ENCODE data around the gene TUT7.
"Not testable (repeated sequence)": the region's sequence is repeated elsewhere in the genome, so short reads cannot be mapped to it uniquely, and the experiment has no call there.

The TUT7 gene

DNA sequence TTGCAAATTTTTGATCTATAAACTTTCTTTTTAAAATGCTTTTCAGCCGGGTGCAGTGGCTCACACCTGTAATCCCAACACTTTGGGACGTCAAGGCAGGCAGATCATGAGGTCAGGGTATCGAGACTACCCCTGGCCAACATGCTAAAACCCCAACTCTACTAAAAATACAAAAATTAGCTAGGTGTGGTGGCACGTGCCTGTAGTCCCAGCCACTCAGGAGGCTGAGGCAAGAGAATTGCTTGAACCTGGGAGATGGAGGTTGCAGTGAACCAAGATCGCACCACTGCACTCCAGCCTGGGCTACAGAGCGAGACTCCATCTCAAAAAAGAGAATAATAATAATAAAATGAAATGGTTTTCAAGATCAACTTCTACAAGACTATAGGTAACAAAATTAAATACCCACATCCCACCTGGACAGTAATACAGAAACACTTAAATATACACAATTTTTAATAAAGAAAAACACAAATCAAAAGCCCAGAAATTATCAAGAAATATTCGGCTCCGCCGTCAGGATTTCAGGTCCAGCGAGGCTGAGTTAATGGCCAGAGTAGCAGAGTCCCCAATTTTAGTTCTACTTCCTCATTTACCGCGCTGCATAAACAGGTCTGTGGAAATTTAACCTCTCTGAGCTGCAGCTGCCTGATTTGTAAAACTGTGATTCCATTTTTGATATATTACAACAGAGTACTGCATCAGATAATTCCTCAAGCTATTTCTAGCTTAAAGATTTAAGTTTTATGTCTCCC, 4.0 kb downstream of the TUT7 start:
- DNase-seq: no peak

DNA sequence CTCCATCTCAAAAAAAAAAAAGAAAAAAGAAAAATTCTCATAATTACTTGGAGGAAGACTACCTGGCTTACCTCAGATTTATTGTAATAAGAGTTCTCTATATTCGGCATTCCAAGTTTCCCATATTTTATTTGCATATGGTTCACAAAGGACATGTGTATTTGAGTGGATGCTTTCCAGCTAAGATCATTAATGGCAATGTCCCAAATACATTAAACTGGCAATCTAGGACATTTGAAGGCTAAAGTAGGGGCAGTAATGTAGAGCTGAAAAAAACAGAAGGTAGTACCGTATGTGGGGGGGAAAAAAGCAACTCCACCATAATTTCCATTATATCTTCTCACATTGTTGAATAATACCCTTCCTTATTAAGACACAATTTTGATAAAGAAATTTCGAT, 4.9 kb downstream of the TUT7 start:
- DNase-seq: no peak

DNA sequence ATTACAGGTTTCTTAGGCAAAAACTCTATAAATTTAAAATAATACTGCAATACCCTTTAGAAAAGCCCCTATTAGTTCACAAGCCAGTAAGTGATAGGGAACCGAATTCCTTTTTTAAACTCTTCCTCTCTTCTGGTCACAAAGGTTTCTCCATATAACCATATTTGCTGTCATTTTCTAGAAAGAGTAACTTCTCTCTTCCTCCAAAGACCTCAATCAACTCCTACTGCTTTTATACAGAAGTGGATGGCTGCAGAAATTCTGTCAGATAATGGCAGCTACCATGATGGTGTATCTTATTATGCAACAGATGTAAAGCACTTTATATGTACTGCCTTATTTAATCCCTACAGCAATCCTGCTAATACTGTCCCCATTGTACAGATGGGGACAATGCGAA, 6.2 kb downstream of the TUT7 start:
- no peak for DNase-seq

DNA sequence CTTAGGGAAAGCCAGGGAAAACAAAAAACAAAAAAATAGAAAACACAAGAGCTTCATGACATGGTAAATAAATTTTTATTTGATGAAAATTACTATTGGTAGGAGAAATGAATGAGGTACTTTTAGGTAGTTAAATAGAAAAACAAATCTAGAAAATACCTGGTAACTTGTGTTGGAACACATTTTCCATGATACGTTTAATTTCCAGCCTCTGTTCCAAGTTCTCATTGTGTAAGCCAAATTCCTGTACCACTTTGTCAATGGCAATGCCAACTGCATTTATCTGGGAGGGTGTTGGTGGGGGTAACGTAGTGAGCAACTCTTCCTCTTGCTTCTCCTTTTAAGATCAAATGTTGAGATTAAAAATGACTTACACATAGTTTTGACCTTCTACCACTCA, 9.4 kb downstream of the TUT7 start:
- DNase-seq: no peak

DNA sequence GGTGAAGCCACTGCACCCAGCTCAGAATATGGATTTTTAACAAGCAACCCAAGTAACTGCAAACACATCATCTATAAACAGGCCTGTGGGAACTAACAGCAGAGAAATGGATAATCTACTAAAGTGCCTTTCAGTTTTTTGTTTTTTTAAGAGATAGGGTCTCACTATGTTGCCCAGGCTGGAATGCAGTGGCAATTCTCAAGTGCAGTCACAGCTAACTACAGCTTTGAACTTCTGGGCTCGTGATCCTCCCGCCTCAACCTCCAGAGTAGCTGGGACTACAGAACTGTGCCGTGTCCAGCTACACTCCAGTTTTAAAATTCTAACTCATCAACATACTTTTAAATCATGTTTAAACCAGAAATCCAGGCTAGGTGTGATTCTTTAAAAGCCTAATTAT, 11.9 kb downstream of the TUT7 start:
- DNase-seq: no peak

DNA sequence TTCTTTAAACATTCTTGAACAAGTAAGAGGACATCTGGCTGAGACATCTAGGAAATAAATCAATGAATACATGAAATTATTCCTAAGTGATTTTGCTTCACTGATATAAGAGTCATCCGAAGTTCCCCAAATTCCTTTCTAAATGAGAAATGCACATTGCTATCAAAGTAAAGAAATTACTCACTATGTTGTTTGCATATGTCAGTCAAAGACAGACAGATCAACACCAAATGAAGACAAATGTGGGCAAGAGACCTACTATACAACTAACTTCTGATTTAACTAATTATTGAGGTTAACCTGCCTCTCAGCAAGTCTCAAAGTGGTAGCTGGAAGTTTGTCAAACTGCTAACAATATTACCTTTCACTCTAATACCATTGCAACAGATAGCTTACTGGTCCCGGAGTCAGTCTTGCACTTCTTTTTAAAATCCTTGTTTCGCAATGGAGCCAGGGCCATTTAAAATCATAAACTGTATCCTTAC, 13.2 kb downstream of the TUT7 start:
- peak; percentile 49 for DNase-seq

DNA sequence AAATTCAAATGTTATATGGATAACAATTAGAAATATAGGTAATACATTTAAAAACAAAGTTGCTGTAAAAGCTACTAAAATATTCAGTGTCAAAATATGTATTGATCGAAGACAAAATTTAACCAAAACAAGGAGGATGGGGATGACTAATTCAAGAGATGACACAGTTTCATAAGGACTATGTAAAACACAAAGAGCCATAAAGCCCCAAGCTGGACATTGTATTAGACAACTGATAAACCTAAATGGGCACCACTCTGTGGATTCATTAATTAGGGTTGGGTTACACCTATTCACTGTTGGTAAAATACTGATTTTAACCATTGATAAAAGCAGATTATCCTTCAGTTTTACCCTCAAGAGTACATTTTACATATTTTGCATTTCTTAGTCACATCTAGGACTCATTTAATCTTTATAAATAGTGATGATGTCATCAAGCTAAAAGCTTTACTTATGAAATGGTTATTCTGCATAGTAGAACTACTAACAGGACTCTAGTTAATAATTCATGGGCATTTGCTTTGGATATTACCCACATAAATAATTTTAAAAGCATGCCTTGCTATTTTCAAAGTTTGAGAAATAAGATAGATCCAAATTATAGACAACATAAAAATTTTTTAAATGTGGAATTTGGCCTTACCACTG, 13.7 kb downstream of the TUT7 start:
- DNase-seq: no peak

DNA sequence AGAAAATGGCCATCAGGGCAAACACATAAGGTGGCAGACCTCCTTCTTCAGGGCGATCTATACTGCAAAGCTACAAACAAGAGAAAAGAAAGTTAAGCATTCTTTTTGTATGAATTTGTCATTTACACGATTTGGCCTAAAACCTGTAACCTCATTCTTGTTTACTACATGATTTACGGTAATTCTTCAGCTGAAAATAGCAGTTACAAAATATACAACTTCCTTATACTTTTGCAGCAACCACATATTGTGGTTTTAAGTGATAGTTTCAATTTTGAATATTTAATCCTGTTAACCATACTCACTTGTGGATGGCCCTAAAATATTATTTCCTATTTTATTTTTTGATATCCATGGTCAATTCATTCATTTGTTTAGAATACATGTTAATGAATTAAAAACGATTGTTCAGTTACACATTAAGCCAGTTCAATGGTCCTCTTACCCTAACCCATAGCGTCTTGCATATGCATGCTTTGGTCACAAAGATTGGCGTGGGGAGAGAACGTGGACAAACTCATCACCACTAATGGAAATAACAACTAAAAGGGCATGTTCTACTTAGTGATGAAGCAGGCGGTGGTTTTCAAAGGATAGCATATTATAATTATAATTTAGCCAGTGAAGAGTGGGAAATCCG, 16.6 kb downstream of the TUT7 start:
- peak; percentile 56 for DNase-seq

DNA sequence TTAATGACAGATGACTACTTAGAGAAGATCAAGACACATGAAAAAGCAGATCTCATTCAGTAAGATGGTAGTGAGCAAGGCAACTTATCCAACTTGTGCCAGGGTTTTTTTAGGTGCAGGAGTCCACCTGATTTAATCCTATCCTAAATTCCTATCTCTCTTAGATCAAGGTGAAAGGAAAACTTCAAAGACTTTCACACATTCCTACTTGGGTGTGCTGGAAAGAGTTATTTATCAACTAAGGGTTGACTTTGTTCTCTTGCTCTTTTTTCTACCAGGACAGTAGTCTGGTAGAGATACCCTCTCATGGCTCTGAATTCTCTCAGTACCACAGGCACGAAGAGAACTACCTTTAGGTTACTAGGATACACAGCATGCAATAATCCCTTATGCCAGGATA, 18.2 kb downstream of the TUT7 start:
- DNase-seq: no peak

DNA sequence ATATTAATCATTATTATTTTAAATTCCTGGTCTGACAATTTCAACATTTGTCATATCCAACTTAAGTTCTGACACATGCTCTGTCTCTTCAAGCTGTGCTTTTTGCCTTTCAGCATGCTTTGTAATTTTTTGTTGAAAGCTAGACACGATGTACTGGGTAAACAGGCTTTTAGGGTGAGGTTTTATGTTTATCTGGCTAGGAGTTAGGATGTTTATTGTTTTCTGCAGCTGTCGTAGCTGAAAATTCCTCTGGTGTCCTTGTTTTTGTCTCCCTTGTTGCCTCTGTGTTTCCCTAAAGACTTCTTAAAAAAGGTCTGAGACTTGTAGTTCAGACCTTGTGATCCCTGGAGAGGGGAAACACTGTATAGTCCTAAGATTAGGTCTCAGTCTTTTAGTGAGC, 20.6 kb downstream of the TUT7 start:
- DNase-seq: no peak

DNA sequence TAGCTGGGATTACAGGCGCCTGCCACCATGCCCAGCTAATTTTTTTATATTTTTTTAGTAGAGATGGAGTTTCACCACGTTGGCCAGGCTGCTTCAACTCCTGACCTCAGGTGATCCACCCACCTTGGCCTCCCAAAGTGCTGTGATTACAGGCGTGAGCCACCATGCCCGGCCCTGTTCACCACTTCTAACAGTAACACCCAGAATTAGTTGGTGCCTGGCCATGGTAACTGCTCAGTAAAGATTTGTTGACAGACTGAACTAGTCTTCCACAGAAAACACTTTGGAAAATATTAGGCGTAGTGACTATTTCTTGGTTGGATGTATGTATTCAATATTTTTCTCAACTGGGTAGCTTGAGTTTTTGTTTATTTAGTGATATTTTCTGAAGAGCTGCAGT, 24.0 kb downstream of the TUT7 start:
- no peak for DNase-seq

DNA sequence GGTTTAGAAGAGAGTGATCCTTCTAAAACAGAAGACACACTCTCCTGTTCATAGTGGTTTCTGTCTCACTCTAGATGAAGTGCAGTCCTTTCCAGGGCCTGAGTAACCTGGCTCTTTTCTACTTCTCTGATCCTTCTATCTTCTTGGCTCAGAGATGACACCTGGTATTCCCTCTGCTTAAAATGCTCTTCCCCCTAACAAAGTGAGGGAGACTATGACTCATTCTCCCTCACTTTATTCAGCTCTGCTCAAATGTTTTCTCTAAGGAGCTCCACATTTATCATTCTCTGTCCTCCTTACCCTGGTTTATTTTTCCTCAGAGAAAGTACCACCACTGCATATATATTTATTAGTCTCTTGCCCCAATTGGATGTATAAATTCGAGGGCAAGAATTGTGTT, 24.6 kb downstream of the TUT7 start:
- DNase-seq: no peak

DNA sequence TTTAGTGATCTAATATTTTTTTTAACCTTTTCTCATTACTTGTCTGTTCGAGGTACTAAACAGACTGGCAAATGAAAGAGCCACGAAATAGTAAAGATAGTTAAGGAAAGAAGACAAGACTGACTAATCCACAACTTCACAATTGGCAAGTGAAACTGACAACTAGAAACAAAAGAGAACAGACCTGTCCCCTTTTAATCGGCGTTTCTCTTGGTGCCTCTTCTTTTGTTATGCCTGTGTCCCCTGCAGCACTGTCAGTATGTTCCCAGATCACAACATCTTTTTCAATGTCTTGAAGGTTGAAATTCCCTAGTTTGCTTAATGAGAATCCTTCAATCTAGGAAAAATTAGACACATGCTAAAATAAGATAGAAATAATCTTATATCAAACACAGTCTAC, 26.1 kb downstream of the TUT7 start:
- no peak for DNase-seq

DNA sequence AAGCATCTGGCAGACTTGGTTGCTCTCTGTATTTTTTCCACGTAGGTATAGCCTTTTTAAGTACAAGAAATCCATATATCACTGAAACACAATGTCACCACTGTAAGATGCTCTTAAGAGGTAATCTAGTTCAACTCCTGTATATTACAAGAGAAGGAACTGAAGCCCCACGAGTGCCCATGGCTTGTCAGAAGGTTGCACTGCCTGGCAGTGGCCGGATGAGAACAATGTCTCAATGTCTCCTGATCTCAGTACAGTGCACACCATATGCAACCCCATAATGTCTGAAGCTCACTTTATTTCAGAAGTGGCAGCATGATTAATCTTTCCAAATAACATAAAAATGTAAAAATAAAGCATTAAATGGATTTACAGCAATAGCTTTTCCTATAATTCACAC, 27.7 kb downstream of the TUT7 start:
- no peak for DNase-seq

DNA sequence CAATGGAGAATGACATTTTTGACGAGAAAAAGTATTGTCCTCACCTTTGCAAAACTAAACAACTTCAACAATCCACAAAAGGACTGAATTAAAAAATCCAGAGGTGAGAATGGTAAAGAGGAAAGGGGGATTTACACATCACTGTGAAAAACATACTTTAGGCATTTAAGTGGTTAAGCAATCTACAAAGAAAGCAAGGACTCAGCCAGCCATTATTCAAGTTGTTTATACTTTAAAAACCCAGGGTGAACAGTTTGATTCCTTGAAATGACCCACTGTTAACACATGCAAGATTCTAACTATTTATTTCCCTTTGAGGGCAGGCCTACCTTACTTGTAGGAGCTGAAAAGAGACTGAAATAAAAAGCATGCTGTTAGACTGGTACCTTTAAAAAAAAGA, 29.3 kb downstream of the TUT7 start:
- DNase-seq: no peak

DNA sequence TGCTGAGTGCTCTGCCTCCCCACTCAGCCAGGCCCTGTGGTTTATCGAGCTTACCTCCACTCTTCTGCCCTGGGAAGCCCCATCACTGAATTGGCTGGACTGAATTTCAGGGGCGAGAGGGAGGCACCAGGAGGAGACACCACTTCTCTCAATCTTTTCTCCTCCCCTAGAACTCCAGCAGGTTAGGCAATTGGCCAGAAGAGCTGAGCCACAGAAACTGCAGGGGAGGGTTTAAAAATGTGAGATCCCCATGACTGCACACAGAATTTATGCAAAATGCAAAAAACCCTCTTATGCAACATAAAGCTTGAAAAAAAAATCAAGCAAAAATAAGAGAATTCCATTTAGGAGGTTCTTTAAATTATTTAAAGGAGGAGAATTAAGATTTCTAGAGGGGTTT, 29.9 kb downstream of the TUT7 start:
- no peak for DNase-seq

DNA sequence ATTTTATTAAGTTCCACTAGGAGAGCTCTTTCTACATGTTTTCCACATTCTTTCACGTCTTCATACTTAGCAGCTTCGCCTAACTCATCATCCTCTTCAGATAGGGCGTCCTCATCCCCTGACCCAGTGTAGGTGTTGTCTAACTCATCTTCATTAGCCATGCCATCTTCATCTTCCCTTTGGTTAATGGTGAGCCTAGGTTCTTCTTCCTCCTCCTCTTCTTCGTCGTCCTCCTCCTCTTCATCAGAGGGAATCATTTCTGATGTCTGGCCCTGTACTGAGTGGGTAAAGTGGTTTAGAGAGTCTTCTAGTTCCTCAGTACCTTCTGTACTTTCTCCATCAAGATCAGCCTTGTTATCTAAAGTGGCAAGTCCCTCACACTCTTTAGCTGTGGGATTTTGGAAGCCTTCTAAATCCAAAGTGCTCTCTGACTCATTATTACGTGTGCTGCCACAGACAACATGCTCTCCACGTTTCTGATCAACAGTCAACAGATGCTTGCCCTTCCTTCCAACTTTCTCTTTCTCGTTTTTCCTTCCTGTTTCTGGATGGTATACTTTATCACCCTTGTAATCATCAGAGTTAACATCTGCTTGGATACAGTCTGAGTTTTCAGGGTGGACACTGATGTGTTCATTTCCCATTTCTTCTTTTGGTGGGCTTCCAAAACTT, 31.1 kb downstream of the TUT7 start:
- DNase-seq: no peak

DNA sequence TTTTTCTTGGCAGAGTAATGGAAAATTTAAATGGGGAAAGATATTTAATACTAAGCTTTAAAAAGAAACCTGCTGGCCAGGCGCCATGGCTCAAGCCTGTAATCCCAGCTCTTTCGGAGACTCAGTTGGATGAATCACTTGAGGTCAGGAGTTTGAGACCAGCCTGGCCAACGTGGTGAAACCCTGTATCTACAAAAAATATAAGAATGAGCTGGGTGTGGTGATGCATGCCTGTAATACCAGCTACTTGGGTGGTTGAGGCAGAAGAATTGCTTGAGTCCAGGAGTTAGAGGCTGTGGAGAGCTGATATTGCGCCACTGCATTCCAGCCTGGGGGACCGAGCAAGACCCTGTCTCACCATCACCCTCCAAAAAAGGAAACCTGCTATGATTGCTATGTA, 32.8 kb downstream of the TUT7 start:
- DNase-seq: no peak

DNA sequence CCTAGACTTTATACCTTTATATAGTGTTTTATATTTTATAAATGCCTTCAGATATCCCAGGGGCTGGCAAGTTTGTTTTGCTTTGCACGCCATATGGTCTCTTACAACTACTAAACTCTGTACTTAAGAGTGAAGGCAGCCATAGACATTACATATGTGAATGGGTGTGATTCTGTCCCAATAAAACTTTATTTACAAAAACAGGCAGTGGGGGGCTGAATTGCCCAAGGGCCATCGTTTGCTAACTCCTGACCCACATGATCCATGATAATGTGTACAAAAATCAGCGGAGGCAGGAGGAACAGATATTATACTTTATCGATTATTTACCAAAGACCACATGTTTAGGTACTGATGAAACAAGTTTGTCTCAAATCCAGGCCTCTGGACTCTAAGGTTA, 36.0 kb downstream of the TUT7 start:
- DNase-seq: no peak

DNA sequence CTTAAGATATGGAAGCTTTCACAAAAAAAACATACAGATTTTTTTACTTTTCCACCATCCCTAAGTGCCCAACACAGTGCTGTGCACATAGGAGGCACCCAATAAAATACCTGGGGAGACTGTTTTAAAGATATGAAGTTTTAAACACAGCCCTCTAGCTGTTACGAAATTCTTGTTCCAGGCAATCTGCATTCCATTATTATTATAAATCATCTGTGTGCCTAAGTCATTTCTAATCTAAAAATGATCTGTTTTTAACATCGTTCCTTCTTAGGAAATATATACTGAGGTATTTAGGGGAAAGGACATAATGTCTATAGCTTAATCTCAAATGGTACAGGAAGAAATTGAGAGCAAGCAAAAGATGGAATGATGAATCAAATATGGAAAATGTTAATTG, 39.1 kb downstream of the TUT7 start:
- DNase-seq: no peak

DNA sequence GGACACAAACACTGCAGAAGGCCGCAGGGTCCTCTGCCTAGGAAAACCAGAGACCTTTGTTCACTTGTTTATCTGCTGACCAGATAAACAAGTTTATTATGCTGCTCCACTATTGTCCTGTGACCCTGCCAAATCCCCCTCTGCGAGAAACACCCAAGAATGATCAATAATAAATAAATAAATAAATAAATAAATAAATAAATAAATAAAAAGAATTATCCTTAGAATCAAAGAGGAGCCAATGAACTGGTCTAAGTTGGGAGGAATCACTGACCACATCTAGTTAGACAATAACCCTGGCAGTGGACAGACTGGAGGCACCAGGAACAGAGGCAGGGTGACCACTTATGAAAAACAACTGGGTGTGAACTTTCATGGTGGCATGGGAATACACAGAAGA, 41.3 kb downstream of the TUT7 start:
- not testable (repeated sequence) for DNase-seq

DNA sequence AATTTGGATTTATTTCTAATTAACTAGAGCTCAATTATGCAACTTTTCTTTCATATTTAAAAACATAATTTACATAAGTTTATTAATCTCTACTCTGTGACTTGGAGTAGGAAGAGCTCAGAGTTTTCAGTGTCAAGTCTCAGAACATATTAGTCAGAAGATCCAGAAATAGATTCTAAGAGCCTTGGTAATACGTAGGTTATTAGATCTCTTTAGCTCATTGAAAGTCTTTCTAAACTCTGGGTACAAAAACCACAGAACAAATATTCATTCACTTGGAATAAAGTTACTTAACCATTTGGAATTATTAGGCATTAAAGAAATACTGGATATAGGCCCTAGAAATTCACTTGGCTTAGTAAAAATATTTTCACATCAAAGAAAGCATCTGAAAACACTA, 45.5 kb downstream of the TUT7 start:
- no peak for DNase-seq

DNA sequence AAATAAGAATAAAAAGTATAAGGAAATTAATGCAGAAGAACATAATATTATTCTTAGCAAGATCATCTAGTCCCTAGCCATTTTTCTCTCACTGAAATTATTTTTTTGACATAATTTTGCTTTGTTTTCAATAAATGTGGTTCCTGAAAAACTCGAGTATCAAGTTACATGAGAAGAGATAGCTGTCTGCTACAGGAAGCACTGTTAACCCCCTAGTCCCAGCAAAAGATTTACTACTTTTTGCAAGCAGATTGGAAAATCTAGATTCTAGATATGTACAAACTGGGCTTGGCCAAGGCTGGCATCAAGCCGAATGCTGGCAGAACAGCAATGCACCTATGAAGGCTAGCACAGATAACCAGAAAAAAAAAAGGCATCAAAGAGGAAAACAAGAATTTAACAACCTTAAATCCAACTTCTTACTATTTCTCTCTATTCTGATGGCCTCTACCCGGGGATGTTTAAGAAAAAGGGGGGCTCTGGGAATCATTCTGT, 49.9 kb downstream of the TUT7 start:
- no peak for DNase-seq
